Right ventricle myocardium superior (tissue), 1 donor: ENCODE data around the gene LSM7. TPM values are rescaled to one million over a fixed set of nuclear protein-coding genes. Genes with fewer than 3 reads are reported as not detected.
A peak's percentile ranks its signal among the peaks of the same experiment; 100 is the strongest.

Experiments
- ATAC-seq: fragments of 200-7000 bp; cut with Tn5 transposase; one replicate; pipeline ENCODE4 v1.9.1; 2020; ENCODE audit warnings: mild to moderate bottlenecking; ENCODE audit not compliant: poor library complexity
- DNase-seq: peaks from one replicate; pipeline ENCODE4 v3.0.0-alpha.2; 2020
- intact Hi-C: fragments of 100-400 bp; cut with DNase I; formaldehyde crosslinking; loops from one replicate; pipeline ENCODE4 v1.11.2; 2022
- long read RNA-seq: library from polyadenylated mRNA; unstranded; transcript quantifications from one replicate; pipeline ENCODE4 v2.0.0, GENCODE V29; 2021
- total RNA-seq: library from RNA; stranded (reverse); fragmentation: NEBNext Ultra II Directional; extraction: Animal tissue kit (Norgen Biotek cat#: 25700); gene quantifications from one replicate; pipeline ENCODE4 v1.2.1, GENCODE V29; 2021
- donor health status: DM: no; HTN: yes; CAD: no; lungs with severe emphysema.

The LSM7 gene
- total RNA-seq: 37.3 TPM
- long read RNA-seq, transcript LSM7-201 (4 exons, 529 nt): major isoform, 13 of 20 reads
- long read RNA-seq, partial matches to known transcripts: 2 of 20 reads
- long read RNA-seq, other reads (novel, unspliced or antisense): 1 of 20 reads

DNA sequence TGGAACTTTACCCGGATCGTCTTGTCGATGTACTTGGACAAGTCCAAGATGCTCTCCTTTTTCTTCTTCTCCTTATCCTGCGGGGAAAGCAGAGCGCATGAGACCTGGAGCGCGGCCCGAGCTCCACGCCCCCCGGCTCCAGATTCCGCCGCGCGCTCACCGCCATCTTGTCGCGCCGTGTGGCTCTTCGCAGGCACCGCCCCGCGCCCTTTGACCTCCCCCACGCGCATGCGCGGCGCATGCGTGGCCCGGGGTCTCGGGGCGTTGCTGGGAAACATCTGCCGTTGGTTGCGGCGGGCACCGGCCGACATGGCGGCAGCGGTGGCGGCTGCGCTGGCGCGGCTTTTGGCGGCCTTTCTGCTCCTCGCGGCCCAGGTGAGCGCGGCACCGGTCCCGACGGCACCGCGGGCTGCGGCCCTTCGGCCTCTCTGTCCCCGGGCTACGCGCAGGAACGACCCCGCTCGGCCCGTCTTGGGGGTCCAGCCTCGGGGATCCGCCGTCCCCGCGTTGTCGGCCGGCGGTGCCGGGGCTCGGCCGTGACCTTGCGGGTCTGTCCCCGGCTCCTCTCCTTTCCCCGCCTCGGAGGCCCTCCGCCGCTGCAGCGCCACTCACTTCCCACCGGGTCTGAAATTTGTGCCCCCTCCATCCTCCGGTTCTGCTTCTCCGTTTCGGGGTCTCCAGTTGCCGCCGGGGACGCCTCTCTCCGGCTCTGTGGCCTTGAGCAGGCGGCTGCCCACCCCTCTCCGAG lies at the start of gene LSM7, which contains the start of gene SPPL2B:
Gene LSM7 (minus strand): TSS at position 186 of the 748 bp plus-strand sequence. CDS start 20 bp downstream, at position 166.
Gene SPPL2B (plus strand): TSS at position 284 of the 748 bp plus-strand sequence. CDS start 26 bp downstream, at position 310.
- ATAC-seq (peak; percentile 98), DNase-seq (peak; percentile 95)
- intact Hi-C loops: loop anchor here (10.0 kb wide), 1 partner anchor 394 kb away; no protein-coding TSS in a partner anchor

DNA sequence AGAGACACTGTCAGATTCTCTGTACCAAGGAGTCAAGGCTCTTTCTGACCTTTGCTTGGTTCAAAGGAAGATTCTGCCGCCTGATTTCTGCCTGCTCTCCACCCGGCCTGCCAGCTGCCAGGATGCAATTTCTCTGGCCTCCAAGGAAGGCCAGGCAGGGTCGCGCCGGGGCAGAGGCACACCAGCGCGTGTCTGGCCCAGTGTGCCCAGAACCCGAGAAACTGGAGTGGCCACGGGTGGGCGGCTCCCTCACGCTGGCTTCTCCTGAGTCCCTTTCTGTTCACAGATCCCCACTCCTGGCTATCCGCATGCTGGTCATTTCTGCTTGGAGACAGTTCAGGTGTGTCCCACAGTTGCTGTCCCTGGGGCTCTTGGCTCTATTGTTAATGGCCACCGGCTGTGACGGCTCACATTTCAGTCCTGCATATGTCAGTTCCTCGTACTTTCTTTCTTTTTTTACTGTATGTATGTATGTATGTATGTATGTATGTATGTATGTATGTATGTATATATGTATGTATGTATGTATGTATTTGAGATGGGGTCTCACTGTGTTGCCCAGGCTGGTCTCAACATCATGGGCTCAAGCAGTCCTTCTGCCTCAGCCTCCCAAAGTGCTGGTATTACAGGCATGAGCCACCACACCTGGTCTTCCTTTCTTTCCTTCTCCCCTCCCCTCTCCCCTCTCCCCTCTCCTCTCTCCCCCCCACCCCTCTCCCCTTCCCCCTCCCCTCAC lies 48.6 kb upstream of the LSM7 start:
- ATAC-seq: no peak
- intact Hi-C loops: no loop called here

DNA sequence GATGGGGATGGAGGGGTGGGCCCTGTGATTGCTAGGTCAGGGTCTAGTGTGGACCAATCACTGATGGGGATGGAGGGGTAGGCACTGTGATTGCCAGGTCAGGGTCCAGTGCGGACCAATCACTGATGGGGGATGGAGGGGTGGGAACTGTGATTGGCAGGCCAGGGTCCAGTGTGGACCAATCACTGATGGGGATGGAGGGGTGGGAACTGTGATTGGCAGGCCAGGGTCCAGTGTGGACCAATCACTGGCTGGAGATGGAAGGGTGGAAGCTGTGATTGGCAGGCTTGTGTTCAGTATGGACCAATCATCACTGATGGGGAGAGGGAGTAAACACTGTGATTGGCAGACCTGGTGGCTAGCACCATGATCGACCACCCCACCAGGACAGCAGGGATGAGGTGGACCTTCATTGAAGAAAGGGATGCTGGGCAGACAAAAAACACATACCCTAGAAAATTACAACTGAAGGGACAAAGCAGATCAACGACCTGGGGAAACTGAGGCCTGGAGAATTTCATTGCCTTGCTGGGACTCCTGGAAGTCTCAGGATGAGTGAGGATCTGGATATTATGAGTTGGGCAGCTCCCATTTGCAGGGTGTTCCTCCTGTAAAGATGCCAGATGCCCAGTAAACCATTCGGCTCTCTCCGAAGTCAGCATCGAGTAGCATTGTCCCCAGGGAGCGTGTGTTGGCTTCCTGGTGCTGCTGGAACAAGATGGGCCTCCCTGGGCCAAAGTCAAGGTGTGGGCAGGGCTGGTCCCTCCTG lies 47.2 kb upstream of the LSM7 start:
- DNase-seq (no peak), ATAC-seq (no peak)
- intact Hi-C loops: no loop called here

More for the DNA sequence above, 48.6 kb upstream of the LSM7 start:
- DNase-seq: no peak

DNA sequence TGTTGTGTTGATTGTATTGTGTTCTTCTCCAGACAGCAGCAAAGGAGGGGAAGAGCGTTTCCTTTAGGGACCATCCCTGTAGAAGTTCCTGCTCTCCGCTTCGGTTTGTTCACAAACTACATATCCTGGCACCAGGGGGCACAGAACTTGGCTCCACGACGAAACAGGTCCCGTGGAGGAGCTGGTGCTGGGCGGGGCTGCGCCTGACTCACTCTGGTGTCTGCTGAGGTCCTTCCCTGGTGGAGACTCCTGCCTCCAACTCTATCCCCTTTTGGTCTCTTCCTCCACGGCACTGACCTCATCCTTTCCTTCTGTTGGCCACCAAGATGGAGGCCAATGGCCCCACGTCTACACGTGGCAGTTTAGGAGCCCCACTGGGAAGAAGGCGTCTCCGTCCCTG lies 46.4 kb upstream of the LSM7 start:
- intact Hi-C loops: no loop called here
- no peak for ATAC-seq
- DNase-seq: no peak

DNA sequence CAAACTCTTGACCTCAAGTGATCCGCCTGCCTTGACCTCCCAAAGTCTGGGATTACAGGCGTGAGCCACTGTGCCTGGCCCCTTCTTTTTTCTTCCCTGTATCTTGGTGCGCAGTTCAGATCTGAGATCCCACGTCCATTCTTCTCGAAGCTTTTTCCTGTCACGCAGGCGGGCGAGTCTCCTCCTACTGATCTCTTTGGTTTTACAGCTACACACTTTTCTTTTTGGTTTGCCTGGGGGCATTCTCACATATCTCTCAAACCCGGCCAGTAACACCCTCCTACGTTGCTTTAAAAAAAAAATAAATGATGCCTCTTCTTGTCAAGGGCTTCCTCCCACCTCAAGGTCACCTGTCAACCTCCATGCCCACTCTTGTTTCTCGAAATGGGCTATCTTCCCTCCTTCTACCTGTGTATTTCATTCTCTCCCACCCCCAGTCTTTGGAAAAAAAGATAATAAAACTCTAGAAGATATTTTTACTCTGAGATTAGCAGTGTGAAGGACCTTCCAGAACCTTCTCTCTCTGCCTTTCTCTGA lies 43.8 kb upstream of the LSM7 start:
- DNase-seq (no peak), ATAC-seq (no peak)
- intact Hi-C loops: no loop called here

DNA sequence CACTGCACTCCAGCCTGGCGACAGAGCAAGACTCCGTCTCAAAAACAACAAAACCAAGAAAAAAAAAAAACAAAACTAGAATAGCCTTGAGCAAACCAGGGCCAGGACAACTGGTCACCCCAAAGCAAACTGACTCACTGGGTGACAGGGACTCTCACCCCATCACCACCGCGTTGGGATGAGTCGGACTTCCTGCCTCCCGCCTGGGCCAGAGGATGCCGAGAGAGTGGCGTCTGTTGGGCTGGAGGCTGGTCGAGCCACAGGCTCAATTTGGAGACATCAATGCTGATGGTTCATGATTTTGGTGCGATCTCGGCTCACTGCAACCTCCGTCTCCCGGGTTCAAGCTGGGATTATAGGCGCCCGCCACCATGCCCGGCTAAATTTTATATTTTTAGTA lies 43.3 kb upstream of the LSM7 start:
- intact Hi-C loops: no loop called here
- DNase-seq: no peak
- ATAC-seq: no peak

DNA sequence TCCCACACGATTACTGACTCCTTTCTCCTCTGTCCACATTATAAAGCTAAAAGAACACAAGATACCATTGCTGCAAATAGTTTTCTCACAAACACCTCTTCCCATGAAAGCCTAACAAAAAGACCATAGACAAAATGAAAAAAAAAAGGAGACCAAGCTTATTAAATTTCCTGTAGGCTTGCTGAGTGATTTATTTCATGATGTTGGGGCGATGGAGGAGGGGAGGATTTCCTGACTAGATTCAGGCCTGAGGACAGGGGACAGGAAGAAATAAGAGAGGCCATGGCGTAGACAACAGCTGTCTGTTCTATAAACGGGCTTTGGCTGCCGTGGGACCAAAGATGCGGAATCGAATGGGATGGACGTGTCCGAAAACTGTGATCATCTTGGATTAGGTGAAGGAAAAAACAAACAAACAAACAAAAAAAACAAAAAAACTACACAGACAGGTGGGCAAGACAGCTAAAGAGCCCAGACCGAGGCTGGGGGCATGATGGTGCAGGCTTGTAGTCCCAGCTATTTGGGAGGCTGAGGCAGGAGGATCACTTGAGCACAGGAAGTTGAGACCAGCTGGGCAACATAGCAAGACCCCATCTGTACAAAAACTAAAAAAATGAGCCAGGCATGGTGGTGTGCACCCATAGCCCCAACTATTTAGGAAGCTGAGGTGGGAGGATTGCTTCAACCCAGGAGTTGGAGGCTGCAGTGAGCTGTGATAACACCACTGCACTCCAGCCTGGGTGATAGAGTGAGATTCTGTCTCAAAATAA lies 37.0 kb upstream of the LSM7 start:
- no peak for DNase-seq
- ATAC-seq: no peak
- intact Hi-C loops: no loop called here

DNA sequence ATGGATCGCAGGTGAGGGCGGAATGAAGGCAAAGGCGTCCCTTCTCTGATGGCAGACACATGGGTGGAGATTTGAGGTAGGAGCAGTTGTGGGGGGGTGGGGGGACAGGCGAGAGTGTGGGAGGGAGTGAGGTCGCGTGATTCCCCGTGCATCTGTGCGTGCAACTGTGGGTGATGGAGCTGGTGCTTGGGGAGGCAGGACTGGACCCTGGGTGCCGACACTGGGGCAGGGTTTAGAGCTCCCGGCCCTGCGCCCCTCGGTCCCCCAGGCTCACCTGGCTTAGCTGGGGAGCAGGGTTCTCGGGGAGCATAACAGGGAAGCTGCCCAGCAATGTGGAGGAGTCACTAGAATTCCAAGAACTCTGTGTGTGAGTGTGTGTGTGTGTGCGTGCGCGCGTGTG lies 35.0 kb upstream of the LSM7 start:
- intact Hi-C loops: no loop called here
- DNase-seq (no peak), ATAC-seq (no peak)

DNA sequence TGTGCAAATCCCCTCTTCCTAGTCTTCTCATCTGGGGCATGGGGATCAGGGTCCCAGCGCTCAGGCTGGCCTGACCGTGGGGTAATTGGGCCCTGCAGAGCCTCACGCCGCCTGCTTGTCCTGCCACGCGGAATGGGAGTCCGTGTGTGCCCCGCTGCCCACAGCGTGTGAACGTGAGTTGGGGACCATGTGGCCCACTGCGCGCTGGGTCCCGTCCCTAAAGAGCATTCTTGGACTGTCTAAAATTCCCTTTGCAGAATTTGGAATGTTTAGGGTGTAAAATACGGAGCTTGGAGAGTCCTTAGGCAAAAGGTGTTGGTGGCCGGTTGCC lies 34.5 kb upstream of the LSM7 start:
- intact Hi-C loops: no loop called here
- no peak for ATAC-seq
- DNase-seq: no peak

DNA sequence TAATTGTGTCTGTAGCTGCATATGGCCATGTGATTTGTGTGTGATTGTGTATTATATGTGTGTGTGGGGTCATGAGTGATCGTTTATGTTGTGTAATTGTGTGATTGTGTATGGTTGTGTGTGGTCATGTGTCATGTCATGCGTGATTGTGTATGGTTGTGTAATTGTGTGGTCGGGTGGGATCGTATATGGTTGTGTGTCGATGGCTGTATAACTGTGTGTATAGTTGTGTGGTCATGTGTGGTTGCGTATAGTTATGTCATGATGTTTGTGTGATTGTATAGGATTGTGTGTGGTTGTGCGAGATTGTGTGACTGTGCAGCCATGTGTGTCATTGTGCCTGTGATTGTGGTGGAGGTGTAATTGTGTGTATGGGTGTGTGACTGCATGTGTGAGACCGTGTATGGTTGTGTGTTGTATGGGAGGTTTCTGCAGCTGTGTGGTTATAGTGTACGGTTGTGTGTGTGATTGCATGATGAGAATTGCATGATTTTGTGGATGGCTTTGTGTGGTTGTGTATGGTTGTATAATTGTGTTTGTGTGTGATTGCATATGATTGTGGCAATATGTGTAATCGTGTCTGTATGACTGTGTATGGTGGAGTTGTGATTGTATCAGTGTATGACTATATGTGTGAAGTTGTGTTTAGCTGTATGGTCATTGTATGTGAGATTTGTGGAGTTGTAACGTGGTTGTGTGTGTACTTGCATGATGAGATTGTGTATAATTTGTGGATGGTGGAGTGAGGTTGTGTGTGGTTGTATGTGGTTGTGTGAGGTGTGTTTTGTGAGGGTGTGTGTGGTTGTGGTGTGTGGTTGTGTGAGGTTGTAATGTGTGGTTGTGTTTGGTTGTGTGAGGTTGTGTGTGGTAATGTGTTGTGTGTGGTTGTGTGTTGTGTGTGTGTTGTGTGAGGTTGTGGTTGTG lies 33.9 kb upstream of the LSM7 start:
- intact Hi-C loops: no loop called here
- no peak for ATAC-seq
- no peak for DNase-seq

DNA sequence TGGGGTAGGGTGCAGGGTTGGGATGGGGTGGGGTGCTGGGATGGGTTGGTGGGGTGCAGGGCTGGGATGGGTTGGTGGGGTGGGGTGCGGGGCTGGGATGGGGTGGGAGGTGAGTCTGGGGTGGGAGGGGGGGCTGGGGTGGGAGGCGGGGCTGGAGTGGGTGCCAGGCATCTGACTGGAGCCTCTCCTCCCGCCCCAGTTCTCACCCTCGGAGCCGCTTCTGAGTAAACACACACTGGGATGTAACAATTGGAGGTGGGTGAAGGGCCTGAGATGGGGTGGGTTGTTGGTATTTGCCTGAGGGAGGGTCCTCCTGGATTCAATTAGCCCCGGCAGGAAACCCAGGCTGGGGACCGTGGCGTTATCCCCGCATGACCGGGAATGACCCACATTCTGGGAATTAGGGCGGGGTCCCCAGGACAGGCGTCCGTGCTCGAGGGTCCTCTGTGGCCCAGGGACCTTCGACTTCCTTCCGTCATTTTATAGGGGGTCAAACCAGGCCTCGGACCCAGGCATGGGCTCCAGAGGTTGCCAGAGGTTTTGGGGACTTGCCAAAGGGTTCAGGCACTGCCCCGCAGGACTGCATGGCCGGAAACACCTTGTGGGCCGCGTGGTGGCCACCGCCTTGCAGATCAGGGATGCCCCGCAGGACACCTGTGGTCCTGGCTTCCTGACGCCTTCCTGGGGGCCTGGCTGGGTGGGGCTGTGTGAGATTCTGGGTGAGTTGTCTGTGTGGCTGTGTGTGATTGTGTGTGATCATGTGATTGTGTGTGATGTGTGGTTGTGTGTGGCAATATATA lies 33.1 kb upstream of the LSM7 start:
- intact Hi-C loops: no loop called here
- ATAC-seq: no peak
- DNase-seq: no peak

DNA sequence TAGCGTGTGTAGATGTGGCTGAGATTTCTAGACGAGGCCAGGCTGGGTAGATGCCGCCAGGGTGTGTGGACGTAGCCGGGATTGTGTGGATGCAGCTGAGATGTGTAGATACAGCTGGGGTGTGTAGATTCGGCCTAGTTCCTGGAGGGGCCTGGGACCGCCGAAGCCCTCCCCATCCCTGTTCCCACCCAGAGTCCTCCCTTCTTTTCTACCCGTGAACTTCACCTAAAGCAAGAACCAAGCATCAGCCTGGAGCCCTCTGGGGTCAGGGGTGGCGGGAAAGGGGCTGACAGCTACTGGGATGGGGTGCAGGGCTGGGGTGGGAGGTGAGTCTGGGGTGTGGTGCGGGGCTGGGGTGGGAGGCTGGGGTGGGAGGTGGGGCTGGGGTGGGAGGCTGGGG lies 32.4 kb upstream of the LSM7 start:
- intact Hi-C loops: no loop called here
- DNase-seq (no peak), ATAC-seq (no peak)

DNA sequence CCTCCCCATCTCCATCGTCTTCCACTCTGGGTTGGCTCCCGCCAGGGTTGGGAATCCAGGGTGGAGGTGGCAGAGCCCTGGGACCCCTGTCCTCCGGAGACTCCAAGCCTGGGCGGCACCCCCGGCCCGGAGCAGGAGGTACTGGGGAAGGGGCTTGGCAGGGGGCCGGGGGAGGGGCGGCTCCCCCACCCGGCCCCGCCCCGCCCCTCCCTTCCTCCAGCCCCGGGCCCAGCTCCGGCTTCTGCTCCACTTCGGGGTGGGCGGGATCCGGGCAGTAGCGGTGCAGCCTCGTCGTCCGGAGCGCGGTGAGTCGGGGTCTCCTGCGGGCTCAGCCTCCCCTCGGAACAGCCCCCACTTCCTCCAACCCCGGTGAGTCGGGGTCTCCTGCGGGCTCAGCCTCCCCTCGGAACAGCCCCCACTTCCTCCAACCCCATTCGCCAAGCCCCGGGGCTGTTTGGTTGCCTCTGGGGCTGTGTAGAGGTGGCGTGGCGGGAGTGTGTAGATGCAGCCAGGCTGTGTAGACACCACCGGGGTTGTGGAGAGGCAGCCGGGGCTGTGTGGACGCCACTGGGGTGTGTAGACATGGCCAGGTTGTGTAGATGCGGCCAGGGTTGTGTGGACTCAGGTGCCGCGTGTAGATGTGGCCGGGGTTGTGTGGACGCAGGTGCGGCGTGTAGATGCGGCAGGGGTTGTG lies 31.8 kb upstream of the LSM7 start, which contains the start of gene TMPRSS9:
Gene TMPRSS9 (plus strand): TSS at position 274 of the 694 bp plus-strand sequence. CDS start 29,521 bp downstream, outside the sequence.
- DNase-seq: no peak
- intact Hi-C loops: no loop called here
- no peak for ATAC-seq

DNA sequence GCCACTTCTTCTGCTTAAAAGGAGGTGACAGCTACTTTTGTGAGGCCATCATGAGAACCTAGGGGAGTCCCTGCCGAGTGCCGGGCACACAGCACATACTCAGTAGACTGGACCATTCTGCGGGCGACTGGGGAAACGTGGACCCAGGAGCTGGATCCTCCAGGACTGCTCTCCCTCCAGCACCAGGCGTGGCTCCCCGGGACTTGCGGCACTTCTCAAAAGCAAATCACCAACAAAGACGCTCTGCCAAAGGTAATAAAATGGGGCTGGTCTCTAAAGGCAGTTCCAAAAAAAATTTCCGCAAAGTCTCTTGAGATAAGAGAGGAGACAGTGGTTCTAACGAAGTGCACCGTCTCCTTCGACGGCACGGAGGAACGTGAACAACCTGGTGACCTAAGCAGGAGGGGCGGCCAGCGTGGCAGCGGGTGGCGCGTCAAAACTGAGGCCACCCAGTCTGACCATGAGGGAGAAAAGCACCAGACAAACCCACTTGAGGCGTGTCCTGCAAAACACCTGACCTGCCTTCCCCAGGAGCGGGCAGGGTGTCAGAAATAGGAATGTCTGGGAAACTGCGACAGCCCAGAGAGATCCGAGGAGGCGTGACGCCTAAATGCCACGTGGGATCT lies 30.3 kb upstream of the LSM7 start:
- DNase-seq (no peak), ATAC-seq (no peak)
- intact Hi-C loops: no loop called here
